ENCODE data around the gene NPAS3.

DNA sequence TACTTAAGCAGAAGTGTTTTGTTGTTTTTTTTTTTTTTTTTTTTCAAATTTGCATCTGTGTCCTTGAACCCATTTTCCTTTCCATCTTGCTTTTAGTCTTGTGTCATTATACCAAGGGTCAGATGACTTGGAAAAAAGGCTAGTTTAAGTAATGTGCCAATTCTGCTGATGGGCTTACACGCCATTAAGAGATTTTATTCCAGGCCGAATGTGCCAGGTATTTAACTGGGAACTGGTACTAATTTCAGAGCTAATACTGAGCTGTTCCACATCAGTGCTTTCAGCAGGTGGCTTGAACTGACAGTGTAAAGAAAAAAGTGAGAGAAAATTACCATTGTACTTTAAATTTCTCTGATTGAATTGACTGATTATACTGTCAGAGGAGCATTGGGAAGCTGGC is 224.9 kb downstream of the NPAS3 start:
- TF ChIP-seq CTCF (conservative IDR thresholded peaks at IDR 0.05; ENCODE audit: low read depth, low read length) (no peak), EZH2 (IDR thresholded peaks at IDR 0.05; ENCODE audit: borderline replicate concordance, low read depth, low read length, poor library complexity, severe bottlenecking) (no peak)
